GM06990 (cell line): ENCODE results near the gene ADAMTS16.

Experiments used
- DNase-seq: peaks from one replicate; pipeline ENCODE4 v3.0.0-alpha.2; 2011; ENCODE audit not compliant: insufficient read length; ENCODE audit errors: extremely low read depth
- H3K27me3 ChIP-seq: replicated peaks from 2 replicates; pipeline ENCODE4 v1.6.0; 2011; ENCODE audit warnings: low read length; ENCODE audit not compliant: control insufficient read depth, insufficient read depth
- H3K36me3 ChIP-seq: 2 replicates; pipeline ENCODE4 v1.5.1; 2011; ENCODE audit warnings: low read length; ENCODE audit not compliant: control insufficient read depth, insufficient read depth
- H3K4me3 ChIP-seq: replicated peaks from 2 replicates; pipeline ENCODE4 v1.5.1; 2011; ENCODE audit warnings: low read depth, mild to moderate bottlenecking, control low read depth, low read length
- CTCF ChIP-seq: IDR thresholded peaks from 2 replicates; pipeline ENCODE4 v1.5.1; 2011; ENCODE audit warnings: low read length, control low read depth, mild to moderate bottlenecking, inconsistent platforms; ENCODE audit not compliant: insufficient read depth, poor library complexity, severe bottlenecking

The ADAMTS16 gene

GRCh38 chr5:5369051-5369605, 229.0 kb downstream of the ADAMTS16 start:
- H3K27me3 ChIP-seq: no peaks in the 10 kb centered on the region
- no peaks in the 10 kb centered on the region for H3K36me3 ChIP-seq
- TF ChIP-seq CTCF: no peak
- DNase-seq: no peak
- H3K4me3 ChIP-seq: no peak overlapping the region
